Suprapubic skin (tissue), 4 donors: ENCODE results near the gene TMEM156. TPM values are rescaled to one million over a fixed set of nuclear protein-coding genes. Genes with fewer than 3 reads are reported as not detected.
"Not testable (repeated sequence)": the region's sequence is repeated elsewhere in the genome, so short reads cannot be mapped to it uniquely, and the experiment has no call there.

ENCODE experiments used
- DNase-seq, 2 donors: peaks; one replicate each; pipeline ENCODE4 v3.0.0-alpha.2; 2019; ENCODE audit warnings: low spot score in 2 of 2
- H3K27ac ChIP-seq: fragments of 200-600 bp; sonication (generic); one replicate; pipeline ENCODE4 v1.5.1; 2019
- H3K27me3 ChIP-seq: fragments of 200-600 bp; sonication (generic); one replicate; pipeline ENCODE4 v1.5.1; 2019
- H3K36me3 ChIP-seq: fragments of 200-600 bp; sonication (generic); one replicate; pipeline ENCODE4 v1.5.1; 2019
- H3K4me1 ChIP-seq: fragments of 200-600 bp; sonication (generic); one replicate; pipeline ENCODE4 v1.5.1; 2019
- H3K4me3 ChIP-seq: fragments of 200-600 bp; sonication (generic); one replicate; pipeline ENCODE4 v1.5.1; 2019; ENCODE audit warnings: mild to moderate bottlenecking
- H3K9me3 ChIP-seq: fragments of 200-600 bp; sonication (generic); one replicate; pipeline ENCODE4 v1.5.1; 2019
- CTCF ChIP-seq, 2 donors: fragments of 200-600 bp in 1 of 2; fragments of 450-650 bp in 1 of 2; sonication (generic) in 1 of 2; IDR thresholded peaks; one replicate each; pipeline ENCODE4 v1.5.1; 2016 to 2019; ENCODE audit warnings: antibody characterized with exemption in 2 of 2, mild to moderate bottlenecking in 1 of 2, moderate library complexity in 1 of 2
- EP300 ChIP-seq: sonication (generic); formaldehyde crosslinking; IDR thresholded peaks from one replicate; pipeline ENCODE4 v1.6.1; 2017; ENCODE audit warnings: antibody characterized with exemption
- POLR2A ChIP-seq, 2 donors: fragments of 450-650 bp; IDR thresholded peaks; one replicate each; pipeline ENCODE4 v1.6.1; 2017; ENCODE audit warnings: antibody characterized with exemption in 2 of 2, mild to moderate bottlenecking in 2 of 2, moderate library complexity in 2 of 2
- POLR2AphosphoS5 ChIP-seq, 3 donors: sonication (generic); formaldehyde crosslinking; IDR thresholded peaks; one replicate each; pipeline ENCODE4 v1.6.1; 2017; ENCODE audit warnings: antibody characterized with exemption in 3 of 3
- whole genome bisulfite sequencing: methylation state at CpG from one replicate; pipeline ENCODE4 v1.1.5; 2018; 5-methylcytosine and 5-hydroxymethylcytosine counted together
- total RNA-seq, 4 donors: library from RNA; depleted of rRNA; stranded (reverse); fragments of >200 nt; gene quantifications; one replicate each; pipeline ENCODE4 v1.1.0, GENCODE V29; 2016

TMEM156 gene
- total RNA-seq, 4 donors from 2014 or later = not detected

GRCh38 chr4:38995660-38996005 is 36.6 kb downstream of the TMEM156 start:
- WGBS = 80% methylated on average over 2 of the region's 2 CpGs
- H3K36me3 ChIP-seq = no peaks in the 10 kb centered on the region
- H3K4me1 ChIP-seq = no peaks in the 10 kb centered on the region
- H3K9me3 ChIP-seq = no peaks in the 10 kb centered on the region
- no peak for DNase-seq
- H3K4me3 ChIP-seq = no peak overlapping the region
- TF ChIP-seq POLR2A (IDR thresholded peaks at IDR 0.05) (no peak), POLR2AphosphoS5 (IDR thresholded peaks at IDR 0.05) (no peak), CTCF (IDR thresholded peaks at IDR 0.05) (no peak), EP300 (no peak)
- H3K27ac ChIP-seq = no peak overlapping the region
- H3K27me3 ChIP-seq = no peaks in the 10 kb centered on the region

DNA sequence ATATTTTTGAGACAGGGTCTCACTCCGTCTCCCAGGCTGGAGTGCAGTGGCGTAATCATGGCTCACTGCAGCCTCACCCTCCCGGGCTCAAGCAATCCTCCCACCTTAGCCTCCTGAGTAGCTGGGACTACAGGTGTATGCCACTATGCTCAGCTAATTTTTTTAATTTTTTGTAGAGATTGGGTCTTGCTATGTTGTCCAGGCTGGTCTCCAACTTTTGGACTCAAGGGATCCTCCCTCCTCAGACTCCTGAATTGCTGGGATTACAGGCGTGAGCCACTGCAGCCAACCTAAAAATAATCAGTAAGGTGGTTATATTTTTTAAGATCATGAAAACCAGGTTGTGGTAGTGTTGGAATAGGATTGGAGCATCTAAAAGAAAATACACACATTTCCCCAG is 38.1 kb downstream of the TMEM156 start:
- Histone ChIP-seq H3K4me3 (no peak overlapping the region), H3K36me3 (no peaks in the 10 kb centered on the region), H3K9me3 (no peaks in the 10 kb centered on the region), H3K27me3 (no peaks in the 10 kb centered on the region), H3K27ac (no peak overlapping the region), H3K4me1 (no peaks in the 10 kb centered on the region)
- TF ChIP-seq POLR2AphosphoS5 (IDR thresholded peaks at IDR 0.05) = no peak
- no peak for TF ChIP-seq EP300
- no peak for TF ChIP-seq CTCF (IDR thresholded peaks at IDR 0.05)
- no peak for TF ChIP-seq POLR2A (IDR thresholded peaks at IDR 0.05)
- WGBS = 96% methylated on average over 4 of the region's 4 CpGs
- DNase-seq = no peak

- H3K9me3 ChIP-seq = no peaks in the 10 kb centered on the region
- H3K27ac ChIP-seq = no peak overlapping the region
- H3K36me3 ChIP-seq = no peaks in the 10 kb centered on the region
- H3K4me3 ChIP-seq = no peak overlapping the region
- H3K4me1 ChIP-seq = no peaks in the 10 kb centered on the region
- no peaks in the 10 kb centered on the region for H3K27me3 ChIP-seq
- 95% methylated on average over 3 of the region's 3 CpGs for WGBS
- no peak for DNase-seq
- TF ChIP-seq POLR2AphosphoS5 (IDR thresholded peaks at IDR 0.05) (no peak), POLR2A (IDR thresholded peaks at IDR 0.05) (no peak), CTCF (IDR thresholded peaks at IDR 0.05) (no peak), EP300 (no peak)
Observed at GRCh38 chr4:38993683-38994082, 38.5 kb downstream of the TMEM156 start.

DNA sequence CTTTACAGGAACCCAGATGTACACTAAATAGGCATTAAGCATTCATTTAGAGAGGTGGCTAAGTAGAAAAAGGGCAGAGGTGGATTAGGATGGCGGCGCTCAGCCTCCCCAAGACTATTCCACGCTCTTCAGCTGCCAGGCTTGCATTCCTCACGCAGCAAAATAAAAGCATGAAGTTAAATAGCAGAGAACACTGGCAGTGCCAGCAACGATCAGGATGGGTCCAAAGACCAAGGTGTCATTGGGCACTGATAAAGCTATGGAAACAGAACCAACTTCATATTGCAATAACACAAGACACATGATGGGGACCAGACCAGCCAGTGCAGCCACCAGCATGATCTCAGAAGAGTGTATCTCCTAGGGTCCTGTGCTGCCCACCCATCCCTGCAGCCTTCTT is 42.0 kb downstream of the TMEM156 start:
- DNase-seq = no peak
- Histone ChIP-seq H3K27me3 (no peaks in the 10 kb centered on the region), H3K4me1 (no peaks in the 10 kb centered on the region), H3K27ac (no peak overlapping the region), H3K36me3 (no peaks in the 10 kb centered on the region), H3K9me3 (no peaks in the 10 kb centered on the region), H3K4me3 (no peak overlapping the region)
- WGBS = 76% methylated on average over 5 of the region's 5 CpGs
- TF ChIP-seq CTCF (IDR thresholded peaks at IDR 0.05) (no peak), POLR2AphosphoS5 (IDR thresholded peaks at IDR 0.05) (no peak), POLR2A (IDR thresholded peaks at IDR 0.05) (no peak), EP300 (no peak)

- TF ChIP-seq EP300 = no peak
- no peak for TF ChIP-seq POLR2A (IDR thresholded peaks at IDR 0.05)
- TF ChIP-seq CTCF (IDR thresholded peaks at IDR 0.05) = no peak
- TF ChIP-seq POLR2AphosphoS5 (IDR thresholded peaks at IDR 0.05) = no peak
- Histone ChIP-seq H3K27me3 (no peaks in the 10 kb centered on the region), H3K27ac (no peak overlapping the region), H3K4me3 (no peak overlapping the region), H3K9me3 (no peaks in the 10 kb centered on the region), H3K4me1 (no peaks in the 10 kb centered on the region), H3K36me3 (no peaks in the 10 kb centered on the region)
- 94% methylated on average over 6 of the region's 6 CpGs for WGBS
- no peak for DNase-seq
Observed at GRCh38 chr4:38989487-38989886, 42.7 kb downstream of the TMEM156 start.

- not testable (repeated sequence) for H3K27ac ChIP-seq, H3K4me3 ChIP-seq, H3K36me3 ChIP-seq, H3K27me3 ChIP-seq, DNase-seq, H3K9me3 ChIP-seq, H3K4me1 ChIP-seq
- 81% methylated on average over 8 of the region's 9 CpGs for WGBS
Observed at GRCh38 chr4:38988353-38988752, 43.9 kb downstream of the TMEM156 start.
